GM10847 (cell line): ENCODE measurements around the gene DDAH1.

ENCODE experiments used
- POLR2A ChIP-seq: IDR thresholded peaks from 2 replicates; pipeline ENCODE4 v1.6.1; 2011; ENCODE audit not compliant: insufficient read length; ENCODE audit errors: extremely low read depth

The DDAH1 gene

GRCh38 chr1:85480566-85480965, 15.6 kb upstream of the DDAH1 start:
- no peak for TF ChIP-seq POLR2A

GRCh38 chr1:85479491-85479890, 14.5 kb upstream of the DDAH1 start:
- TF ChIP-seq POLR2A = no peak

GRCh38 chr1:85478366-85478765, 13.4 kb upstream of the DDAH1 start:
- no peak for TF ChIP-seq POLR2A

GRCh38 chr1:85475055-85475454, 10.1 kb upstream of the DDAH1 start:
- no peak for TF ChIP-seq POLR2A

- TF ChIP-seq POLR2A = no peak
These were observed 8.4 kb upstream of the DDAH1 start for GRCh38 chr1:85473390-85473789.

GRCh38 chr1:85471558-85471957, 6.6 kb upstream of the DDAH1 start:
- TF ChIP-seq POLR2A = no peak

GRCh38 chr1:85467929-85468540, 3.1 kb upstream of the DDAH1 start:
- no peak for TF ChIP-seq POLR2A

- TF ChIP-seq POLR2A = no peak
These were observed 2.1 kb upstream of the DDAH1 start for GRCh38 chr1:85467036-85467435.

GRCh38 chr1:85465786-85466134, 801 bp upstream of the DDAH1 start:
- TF ChIP-seq POLR2A = no peak

- TF ChIP-seq POLR2A = no peak
These were observed 361 bp downstream of the DDAH1 start for GRCh38 chr1:85464497-85465098.

- no peak for TF ChIP-seq POLR2A
These were observed 1.0 kb downstream of the DDAH1 start for GRCh38 chr1:85463731-85464496.

- TF ChIP-seq POLR2A = no peak
These were observed 1.9 kb downstream of the DDAH1 start for GRCh38 chr1:85462931-85463649.

- TF ChIP-seq POLR2A = no peak
These were observed 3.6 kb downstream of the DDAH1 start for GRCh38 chr1:85461216-85461918.

- no peak for TF ChIP-seq POLR2A
These were observed 4.3 kb downstream of the DDAH1 start for GRCh38 chr1:85460555-85461088.

- no peak for TF ChIP-seq POLR2A
These were observed 5.7 kb downstream of the DDAH1 start for GRCh38 chr1:85459290-85459689.
